RKO (cell line): Measurements from ENCODE around the gene AUH.
"Not testable (repeated sequence)": the region's sequence is repeated elsewhere in the genome, so short reads cannot be mapped to it uniquely, and the experiment has no call there.

Experiments used
- DNase-seq: peaks from one replicate; pipeline ENCODE4 v3.0.0-alpha.2; 2016; ENCODE audit warnings: low spot score

Gene AUH

DNA sequence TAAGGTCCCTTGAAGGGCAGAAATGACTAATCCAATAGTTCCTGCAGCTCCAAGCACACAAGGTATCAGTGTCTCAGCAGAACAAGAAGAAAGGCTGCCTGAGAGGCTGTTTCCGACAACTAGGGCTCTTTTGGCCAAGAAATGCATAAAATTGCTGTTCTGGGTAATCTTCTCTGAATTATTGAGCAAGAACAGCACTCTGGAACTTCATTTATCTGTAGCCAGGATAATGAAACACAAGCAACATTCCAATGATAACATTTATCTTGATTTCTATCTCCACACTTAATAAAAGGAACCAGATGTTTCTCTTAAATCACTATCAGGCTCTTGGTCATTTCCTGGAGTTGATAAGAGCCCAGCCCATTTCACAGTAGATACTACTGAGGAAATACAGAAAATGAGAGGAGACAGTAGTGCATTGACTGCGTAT is 17.0 kb upstream of the AUH start:
- no peak for DNase-seq

DNA sequence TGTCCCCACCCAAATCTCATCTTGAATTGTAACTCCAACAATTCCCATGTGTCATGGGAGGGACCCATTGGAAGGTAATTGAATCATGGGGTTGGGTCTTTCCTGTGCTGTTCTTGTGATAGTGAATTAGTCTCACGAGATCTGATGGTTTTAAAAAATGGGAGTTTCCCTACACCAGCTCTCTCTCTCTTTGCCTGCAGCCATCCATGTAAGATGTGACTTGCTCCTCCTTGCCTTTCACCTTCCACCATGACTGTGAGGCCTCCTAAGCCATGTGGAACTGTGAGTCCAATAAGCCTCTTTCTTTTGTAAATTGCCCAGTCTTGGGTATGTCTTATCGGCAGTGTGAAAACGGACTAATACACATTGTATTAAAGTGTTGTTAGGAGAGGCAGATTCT is 16.3 kb upstream of the AUH start:
- DNase-seq: not testable (repeated sequence)

DNA sequence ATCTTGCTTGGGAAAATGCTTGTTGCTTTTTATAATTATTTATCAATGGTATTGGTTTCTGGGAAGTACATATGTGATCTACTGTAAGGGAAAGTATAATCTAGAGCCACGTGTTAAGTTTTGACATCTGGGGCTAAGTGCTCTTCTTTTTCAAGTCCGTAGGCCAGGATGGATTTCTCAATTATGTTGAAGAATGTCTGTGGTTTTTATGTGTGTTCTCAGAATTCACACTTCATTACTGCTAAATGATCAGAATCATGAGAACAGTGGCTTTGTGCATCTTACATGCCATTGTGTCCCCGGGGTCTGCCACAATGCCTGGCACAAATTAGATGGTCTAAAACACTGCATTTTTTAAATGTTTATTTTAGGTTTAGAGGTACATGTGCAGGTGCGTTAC is 14.5 kb upstream of the AUH start:
- DNase-seq: no peak

DNA sequence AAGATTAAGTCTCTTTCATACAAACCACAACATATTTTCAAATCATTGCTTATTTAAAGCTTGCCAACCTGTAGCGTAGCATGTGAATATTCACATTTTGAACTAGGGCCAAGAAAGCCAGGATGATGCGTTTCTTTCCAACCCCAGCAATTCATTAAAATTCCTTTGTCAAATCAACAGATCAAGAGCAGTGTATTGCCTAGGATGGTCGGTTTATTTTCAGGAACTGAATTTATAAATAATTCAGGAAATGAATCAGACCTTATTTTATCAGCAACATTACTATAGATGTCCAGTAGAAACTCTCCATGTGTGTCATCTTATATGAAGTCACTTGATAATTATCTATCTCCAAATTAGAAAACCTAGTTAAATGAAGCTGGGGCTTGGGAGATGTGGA is 13.2 kb upstream of the AUH start:
- DNase-seq: no peak

DNA sequence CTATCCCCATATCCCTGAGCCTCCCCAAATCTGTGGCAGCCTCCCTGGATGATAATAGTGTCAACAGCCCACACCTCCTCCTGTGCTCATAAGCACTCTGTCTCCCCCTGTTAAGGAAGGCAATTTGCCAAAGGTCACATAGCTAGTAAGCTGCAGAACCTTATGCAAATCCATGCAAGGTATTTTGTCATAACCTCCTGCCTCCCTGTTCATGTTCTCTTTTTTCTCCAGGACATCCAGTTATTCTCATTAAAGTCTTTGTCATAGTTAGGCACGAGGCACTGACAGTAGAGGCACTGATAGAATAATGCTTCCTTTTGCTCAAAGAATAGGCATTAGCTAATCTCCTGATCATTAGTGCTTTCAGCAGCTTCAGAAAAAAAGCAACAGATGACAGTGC is 10.2 kb upstream of the AUH start:
- DNase-seq: no peak

DNA sequence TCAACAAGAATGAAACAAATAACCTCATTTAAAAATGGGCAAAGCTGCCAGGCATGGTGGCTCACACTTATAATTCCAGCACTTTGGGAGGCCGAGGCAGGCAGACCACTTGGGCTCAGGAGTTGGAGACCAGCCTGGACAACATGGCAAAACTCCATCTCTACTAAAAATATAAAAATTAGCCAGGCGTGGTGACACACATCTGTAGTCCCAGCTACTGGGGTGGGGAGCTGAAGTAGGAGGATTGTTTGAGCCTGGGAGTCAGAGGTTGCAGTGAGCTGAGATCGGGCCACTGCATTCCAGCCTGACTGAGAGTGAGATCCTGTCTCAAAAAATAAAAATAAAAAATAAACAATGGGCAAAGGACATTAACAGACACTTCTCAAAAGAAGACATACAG is 8.3 kb upstream of the AUH start:
- DNase-seq: not testable (repeated sequence)

DNA sequence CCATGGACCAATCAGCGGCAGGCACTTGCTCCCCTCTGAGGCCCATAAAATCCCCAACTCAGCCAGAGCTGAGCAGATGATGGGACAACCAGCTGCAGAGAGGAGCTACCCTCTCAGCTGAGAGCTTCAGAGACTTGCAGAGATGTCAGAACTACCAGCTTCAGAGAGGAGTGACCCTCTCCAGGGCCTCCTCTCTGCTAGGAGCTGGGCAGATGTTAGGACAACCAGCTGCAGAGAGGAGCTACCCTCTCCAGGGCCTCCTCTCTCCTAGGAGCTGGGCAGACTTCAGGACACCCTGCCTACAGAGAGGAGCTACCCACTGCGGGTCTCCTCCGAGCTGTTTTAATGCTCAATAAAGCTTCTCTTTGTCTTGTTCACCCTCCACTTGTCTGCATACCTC is 3.0 kb upstream of the AUH start:
- DNase-seq: no peak

DNA sequence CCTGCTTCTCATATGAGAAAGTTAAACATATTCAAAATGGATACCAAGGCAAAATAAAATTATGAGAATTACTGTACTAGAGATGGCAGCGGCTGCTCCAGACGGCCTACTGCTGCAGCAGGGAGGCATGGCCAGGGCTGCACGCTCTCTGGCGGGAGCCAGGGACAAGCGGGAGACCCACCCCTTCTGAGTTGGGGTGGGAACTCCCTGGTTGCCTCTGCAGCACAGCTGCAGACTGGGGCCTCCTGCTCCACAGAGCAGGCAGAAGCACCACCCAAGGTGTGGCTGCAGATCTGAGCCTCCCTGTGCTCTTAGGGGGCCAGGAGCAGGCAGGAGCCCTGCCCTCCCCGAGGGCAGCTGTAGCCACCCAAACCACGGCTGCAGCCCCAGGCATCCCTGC is 2.3 kb upstream of the AUH start:
- no peak for DNase-seq

DNA sequence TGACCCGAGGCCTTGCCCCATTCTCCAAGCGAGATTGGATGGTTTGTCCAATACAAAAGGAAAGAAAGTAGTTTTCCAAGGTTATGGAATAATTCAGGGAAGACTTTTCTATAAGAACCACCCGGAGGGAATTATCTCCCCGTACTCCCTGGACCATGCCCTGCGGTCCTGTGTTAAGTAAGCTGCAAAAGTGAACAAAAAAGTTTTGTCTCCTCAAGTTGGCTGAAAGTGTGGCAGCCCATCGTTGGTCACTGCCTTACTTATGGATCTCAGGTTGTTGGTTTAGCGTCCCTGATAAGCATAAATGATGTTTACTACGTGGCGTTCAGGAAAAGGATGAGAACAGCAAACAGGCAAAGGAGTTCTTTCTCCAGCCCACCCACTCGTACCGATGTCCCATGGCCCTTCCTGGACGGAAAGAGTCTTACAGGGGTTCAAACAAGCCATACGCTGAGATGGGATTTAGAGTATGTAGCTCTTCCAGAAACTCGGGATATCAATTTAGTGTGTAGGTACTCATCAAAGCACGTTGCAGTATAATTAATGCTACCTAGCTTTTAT is 413 bp upstream of the AUH start:
- DNase-seq: no peak

DNA sequence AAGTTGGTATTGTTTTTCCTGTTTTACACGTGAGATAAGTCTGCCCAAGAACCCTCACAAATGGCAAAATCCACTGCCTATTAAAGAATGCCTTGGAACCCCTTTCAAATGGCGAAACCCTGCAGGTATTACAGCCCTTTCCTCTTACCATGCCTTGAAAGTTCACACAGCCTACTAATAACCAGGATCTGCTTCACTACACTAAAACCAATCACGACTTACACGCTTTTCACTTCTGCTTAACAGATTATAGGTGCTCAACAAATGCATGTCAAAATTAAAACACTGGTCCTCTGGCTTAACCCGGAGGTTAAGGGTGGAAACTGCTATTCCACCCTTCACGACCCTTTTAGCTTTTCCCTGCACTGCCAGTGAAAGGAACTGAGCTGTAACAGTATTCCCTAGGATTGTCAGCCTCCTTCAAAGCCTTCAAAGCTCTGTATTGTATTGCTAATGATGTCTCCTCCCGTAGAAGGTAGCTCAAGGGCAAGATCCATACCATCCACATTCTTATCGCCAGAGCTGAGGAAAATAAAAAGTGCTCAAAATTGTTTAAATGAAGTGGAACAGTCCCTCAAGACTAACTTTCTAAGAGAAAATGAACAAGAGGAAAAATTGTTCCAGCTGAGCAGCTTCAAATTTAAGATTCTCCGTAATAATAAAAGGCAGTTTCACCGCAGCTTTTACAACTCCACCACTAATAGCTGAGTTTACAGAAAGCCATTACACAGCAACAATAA is 997 bp downstream of the AUH start:
- peak; percentile 44 for DNase-seq

DNA sequence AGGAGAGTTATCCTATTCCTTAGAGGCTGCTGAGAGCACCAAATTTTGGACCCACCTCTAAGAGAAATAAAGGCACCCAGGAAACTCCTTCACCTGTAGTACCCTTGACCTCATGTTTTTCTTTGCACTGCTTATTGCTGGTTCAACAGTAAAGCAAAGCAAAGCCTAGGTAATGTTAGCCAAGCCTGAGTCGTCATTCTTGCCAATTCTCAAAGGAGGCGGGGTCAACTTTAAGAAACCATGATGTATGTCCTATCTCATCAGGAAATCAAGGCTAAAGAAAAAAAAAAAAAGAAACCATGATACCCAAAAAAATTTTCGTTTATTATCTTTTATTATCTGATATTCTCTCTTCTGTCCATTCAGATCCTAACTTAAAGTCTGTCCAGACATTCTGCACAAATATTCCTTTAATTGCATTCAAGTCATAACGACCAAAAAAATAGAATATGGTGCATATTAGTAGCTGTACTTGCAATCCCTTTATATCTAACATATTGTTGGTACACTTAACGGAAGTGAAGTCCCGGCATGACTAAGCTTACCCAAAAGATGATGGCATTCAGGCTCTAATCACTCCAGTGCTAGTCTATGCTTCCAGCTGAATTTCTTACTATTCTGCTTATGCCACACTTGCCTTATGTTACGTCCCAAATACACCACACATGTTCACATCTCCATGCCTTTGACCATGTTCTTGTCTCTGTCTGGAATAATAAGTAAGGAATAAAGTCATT is 1.8 kb downstream of the AUH start:
- DNase-seq: peak; percentile 60

DNA sequence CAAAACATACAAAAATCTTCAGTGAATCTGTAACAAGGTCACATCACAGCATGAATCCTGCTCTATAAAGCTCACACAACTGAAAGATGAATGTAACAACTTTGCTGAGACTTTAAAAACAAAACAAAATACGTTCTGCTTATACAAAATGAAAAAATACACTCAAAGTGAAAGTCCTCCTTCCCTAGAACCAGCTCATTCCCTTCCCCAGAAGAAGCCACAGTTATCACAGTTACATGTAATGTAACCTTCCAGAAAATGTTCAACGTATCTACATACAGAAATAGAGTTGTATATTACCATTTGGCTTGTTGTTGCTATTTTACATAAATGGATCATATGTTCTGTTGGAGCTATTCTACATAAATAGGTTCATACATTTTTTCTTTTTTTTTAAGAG is 2.6 kb downstream of the AUH start:
- DNase-seq: no peak

DNA sequence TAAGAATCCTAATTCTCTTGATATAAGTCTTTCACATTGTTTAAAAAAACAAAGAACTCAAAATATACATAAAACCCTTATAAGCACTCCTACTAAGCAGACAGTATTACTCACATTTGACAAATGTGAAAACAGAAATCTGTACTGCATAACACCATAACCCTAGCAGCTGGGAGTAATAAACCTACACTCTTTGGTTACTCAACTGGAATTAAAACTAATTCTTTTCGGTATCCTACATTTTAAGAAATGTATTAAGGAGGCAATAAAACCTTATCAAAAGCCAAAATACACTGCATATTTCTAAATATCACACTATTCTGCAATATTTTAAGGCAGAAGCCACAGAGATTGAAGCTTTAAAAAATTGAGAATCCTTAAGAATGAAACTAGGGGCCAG is 6.8 kb downstream of the AUH start:
- DNase-seq: no peak

DNA sequence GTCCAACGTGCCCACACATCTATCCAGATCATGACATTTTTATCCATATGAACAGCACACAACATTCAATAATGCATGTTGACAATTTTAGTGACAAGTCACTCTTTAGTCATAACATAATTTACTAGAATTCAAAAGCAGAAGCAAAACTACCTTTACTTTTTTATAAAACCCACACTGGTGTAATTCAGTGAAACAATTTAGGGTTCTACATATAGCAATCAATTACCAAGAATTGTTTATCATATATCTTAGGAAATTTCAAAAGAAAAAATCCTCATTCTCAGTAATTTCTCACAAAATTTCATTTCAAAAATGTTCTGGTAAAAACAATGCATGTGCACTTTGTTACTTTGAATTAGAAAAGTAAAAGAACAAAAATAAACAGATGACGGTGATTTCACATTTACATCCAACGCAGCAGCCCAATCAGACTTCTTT is 12.6 kb downstream of the AUH start:
- no peak for DNase-seq

DNA sequence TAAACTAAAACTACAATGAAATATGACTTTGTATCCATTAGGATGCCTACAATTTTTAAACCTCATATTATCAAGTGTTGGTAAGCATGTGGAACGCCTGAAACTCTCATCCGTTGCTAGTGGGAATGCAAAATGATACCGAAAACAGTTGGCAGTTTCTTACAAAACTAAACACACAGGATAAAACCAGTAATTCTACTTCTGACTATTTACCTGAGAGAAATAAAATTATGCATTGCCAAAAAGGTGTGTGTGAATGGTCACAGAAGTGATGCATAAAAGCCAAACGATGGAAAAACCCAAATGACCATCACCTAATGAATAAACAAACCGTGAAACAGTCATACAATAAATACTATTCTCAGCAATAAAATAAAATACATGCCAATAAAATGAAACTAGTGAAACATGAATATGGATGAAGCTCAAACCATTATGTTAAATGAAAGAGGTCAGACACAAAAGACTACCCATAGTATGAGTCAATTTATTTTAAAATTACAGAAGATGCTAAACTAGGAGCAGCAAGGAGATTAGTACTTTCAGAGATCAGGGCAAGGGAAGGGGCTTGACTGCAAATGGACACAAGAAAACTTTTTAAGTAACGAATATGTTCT is 13.4 kb downstream of the AUH start:
- no peak for DNase-seq

DNA sequence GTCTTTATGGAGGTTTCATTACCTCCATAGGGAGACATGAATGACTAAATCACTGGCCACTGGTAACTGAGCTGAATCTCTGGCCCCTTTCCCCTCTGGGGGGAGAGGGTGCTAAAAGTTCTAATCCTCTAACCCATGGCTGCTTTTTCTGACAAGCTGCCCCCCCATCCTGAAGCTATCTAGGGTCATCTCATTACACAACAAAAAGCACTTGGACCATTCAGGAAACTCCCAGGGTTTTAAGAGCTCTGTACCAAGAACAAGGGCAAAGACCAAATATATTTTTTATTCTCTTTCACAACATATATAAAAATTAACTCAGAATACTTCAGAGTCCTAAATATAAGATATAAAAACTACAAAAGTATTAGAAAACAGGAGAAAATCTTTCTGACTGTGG is 14.3 kb downstream of the AUH start:
- no peak for DNase-seq

DNA sequence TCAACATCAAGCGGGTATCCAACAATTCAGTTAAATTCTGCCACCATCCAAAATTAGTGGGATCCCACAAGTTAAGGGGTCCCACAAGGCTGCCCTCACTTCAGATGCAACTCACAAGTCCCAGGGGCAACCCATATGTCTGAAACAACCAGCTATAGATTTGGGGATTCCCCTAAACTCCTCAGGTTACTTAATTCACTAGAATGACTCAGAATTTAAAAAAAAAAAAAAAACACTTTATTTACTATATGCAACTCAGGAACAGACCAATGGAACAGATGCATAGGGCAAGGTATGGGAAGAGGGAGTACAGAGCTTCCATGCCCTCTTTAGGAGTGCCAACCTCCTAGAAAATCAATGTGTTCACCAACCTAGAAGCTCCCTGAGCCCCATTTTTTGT is 15.1 kb downstream of the AUH start:
- no peak for DNase-seq

DNA sequence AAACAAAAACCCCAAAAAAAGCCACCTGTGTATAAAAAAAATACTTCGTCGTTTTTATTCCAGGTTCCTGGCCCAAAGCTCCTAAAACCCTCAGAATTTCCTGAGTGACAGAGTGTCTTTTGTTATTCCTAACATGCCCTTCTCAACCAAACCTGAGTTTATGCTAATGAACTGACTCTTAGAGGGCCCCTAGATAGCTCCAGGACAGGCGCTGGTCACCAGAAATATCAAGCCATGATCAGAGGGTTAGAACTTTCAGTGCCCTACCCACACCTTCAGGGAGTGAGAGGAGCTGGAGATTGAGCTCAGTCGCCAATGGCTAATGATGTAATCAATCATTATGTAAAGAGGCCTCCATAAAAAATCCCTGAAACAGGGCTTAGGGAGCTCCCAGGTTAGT is 15.7 kb downstream of the AUH start:
- DNase-seq: no peak

DNA sequence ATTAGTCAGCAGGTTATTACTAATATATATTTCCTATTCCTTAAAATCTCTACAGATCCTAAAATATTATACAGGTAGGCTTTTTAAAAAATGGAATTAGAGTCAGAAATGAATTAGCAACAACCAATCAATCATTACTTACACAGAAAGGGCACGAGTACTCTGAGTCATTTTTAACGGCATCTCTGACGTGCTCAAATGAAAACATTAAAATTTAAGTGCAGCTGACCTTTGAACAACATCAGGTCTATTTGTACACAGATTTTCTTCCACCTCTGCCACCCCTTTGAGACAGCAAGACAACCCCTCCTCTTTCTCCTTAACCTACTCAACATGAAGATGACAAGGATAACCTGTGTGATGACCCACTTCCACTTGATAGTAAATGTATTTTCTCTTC is 19.1 kb downstream of the AUH start:
- no peak for DNase-seq

DNA sequence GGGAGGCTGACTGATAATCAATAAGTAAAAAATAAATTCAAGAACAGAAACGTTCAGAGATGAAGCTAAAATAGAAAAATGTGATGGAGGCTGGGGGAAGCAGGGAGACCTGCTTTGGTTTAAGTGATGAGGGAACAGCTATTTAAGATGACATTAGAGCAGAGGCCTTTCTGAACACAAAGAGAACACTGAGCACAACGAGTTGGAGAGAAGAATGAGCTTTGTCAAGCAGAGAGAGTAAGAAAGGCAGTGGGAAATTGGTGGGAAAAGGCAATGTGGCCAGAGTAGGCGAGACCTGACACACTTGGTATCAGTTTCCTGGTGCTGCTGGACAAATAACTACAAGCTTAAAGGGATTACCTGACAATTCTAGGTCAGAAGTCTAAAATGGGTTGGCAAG is 20.0 kb downstream of the AUH start:
- DNase-seq: no peak

DNA sequence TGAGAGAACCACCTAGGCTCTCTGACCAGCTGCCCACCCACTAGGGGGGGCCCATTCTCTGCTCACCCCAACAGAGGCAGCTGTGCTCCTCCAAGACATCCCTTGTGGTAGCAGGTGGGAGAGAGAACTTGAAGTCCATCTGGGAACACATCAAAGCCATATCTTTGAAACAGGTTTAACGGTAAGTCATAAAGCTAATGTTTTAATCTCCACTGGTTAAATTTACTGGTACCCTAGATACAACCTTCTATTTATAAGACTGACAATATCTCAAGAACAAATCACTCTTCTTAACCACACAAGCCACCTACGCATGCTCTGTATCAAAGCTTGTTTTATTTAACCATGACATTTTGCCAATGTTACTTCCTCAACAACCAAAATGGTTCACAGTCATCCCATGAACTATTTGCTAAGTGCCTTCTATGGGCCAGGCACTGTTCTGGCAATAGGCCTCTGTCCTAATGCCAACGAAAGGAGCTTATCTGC is 20.4 kb downstream of the AUH start:
- DNase-seq: no peak

DNA sequence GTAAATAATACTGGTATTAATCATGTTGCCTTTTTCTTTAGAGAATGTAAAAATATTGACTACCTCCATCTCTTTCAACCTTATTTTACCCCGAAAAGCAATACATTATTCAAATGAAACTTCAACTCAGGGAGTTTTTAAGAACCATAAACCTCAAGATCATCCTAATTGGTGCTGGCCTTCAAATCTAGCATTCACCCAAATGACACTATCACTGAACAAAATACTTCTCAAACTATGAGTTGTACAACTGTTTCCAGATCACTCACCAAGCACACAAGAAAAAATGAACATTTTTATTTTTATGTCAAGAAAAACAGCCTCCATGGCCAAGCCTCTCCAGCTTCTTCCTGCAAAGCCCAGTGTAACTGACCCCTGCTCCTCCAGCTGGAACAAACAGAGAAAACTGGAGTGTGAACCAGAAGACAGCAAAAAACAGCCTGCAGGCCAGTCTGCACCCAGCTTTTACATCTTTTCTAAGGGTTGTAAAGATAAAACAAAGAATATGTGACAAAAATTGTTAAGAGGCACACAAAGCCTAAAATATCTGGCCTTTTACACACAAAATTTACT is 21.2 kb downstream of the AUH start:
- no peak for DNase-seq

DNA sequence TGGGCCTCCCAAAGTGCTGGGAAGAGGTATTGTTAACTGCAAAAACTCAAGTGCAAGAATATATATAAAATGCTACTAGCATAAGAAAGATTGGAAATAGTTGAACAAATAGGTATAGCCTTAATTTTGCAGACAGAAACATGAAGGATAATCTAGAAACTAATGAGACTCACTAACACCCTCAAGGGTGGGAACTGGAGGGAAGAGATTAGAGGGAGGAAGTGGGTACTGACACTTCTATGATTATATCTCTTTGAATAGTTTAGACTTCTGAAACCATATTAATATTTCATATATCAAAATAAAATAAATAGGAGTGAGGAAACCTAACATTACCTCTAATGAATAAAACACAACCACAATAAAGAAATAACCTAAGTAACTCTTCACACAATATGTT is 23.0 kb downstream of the AUH start:
- no peak for DNase-seq
